Prostate gland (tissue), 2 donors: ENCODE results near the gene SH2D1B. TPM values are rescaled to one million over a fixed set of nuclear protein-coding genes. Genes with fewer than 3 reads are reported as not detected.
"Not testable (repeated sequence)": the region's sequence is repeated elsewhere in the genome, so short reads cannot be mapped to it uniquely, and the experiment has no call there.

Experiments used
- DNase-seq: peaks from one replicate; pipeline ENCODE4 v3.0.0-alpha.2; 2019; ENCODE audit warnings: low spot score
- H3K27ac ChIP-seq, 2 donors: fragments of 200-600 bp; sonication (generic); 2 replicates each; pipeline ENCODE4 v1.5.1; 2017 to 2019
- H3K27me3 ChIP-seq: fragments of 200-600 bp; sonication (generic); replicated peaks from 2 replicates; pipeline ENCODE4 v1.5.1; 2019; ENCODE audit not compliant: insufficient read depth
- H3K36me3 ChIP-seq, 2 donors: fragments of 200-600 bp; sonication (generic); 1 replicate in 1 of 2; 2 replicates in 1 of 2; pipeline versions ENCODE4 v1.5.1 to v1.8.1; 2017 to 2019
- H3K4me1 ChIP-seq: fragments of 200-600 bp; sonication (generic); replicated peaks from 2 replicates; pipeline ENCODE4 v1.5.1; 2019
- H3K4me3 ChIP-seq, 2 donors: fragments of 200-600 bp; sonication (generic); 2 replicates each; pipeline ENCODE4 v1.5.1; 2017 to 2019
- H3K9me3 ChIP-seq: fragments of 200-600 bp; sonication (generic); 2 replicates; pipeline ENCODE4 v1.5.1; 2017
- POLR2A ChIP-seq: fragments of 450-650 bp; IDR thresholded peaks from one replicate; pipeline ENCODE4 v1.6.1; 2016; ENCODE audit warnings: antibody characterized with exemption, mild to moderate bottlenecking
- POLR2AphosphoS5 ChIP-seq: sonication (generic); formaldehyde crosslinking; IDR thresholded peaks from one replicate; pipeline ENCODE4 v1.6.1; 2017; ENCODE audit warnings: antibody characterized with exemption
- WGBS: methylation state at CpG from one replicate; pipeline ENCODE4 v1.1.5; 2018; 5-methylcytosine and 5-hydroxymethylcytosine counted together
- intact Hi-C: fragments of 100-400 bp; cut with DNase I; formaldehyde crosslinking; loops from one replicate; pipeline ENCODE4 v1.14.2; 2022
- total RNA-seq, 2 donors: library from RNA; depleted of rRNA; stranded (reverse); fragments of >200 nt; gene quantifications; one replicate each; pipeline ENCODE4 v1.1.0, GENCODE V29; 2016
- TF ChIP-seq, protein P1 (sequence below), 4 experiments: fragments of 200-600 bp in 2 of 4; fragments of 450-650 bp in 2 of 4; sonication (generic) in 2 of 4; IDR thresholded peaks; 1 replicate in 3 of 4; 2 replicates in 1 of 4; pipeline ENCODE4 v1.5.1; 2016 to 2019; ENCODE audit warnings: antibody characterized with exemption in 4 of 4, mild to moderate bottlenecking in 2 of 4, moderate library complexity in 2 of 4

Gene SH2D1B
- total RNA-seq, 2 donors from 2014 or later, result not detected

DNA sequence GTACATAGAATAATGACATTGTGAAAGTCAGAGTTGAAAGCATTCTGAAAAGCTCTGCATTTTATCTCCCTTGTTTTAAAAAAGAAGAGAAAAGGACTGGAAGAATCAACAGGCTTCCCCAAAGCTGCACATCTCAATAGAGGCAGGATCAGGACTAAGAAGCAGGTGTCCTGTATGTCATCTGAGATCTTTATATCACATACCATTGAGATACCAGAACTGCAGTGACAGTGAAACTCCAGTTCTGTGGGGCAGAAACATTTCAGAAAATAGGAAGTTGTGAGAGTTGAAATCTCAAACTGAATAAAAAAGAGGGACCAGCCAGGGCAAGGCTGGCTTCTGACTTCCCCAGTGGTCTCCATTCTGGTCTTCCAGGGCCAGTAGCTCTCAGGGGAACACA, 33.0 kb upstream of the SH2D1B start:
- H3K4me3 ChIP-seq, result no peak overlapping the region
- no peaks in the 10 kb centered on the region for H3K9me3 ChIP-seq
- no peak overlapping the region for H3K27ac ChIP-seq
- DNase-seq, result no peak
- H3K4me1 ChIP-seq, result no peaks in the 10 kb centered on the region
- no peak for TF ChIP-seq POLR2A
- TF ChIP-seq, protein P1, sequence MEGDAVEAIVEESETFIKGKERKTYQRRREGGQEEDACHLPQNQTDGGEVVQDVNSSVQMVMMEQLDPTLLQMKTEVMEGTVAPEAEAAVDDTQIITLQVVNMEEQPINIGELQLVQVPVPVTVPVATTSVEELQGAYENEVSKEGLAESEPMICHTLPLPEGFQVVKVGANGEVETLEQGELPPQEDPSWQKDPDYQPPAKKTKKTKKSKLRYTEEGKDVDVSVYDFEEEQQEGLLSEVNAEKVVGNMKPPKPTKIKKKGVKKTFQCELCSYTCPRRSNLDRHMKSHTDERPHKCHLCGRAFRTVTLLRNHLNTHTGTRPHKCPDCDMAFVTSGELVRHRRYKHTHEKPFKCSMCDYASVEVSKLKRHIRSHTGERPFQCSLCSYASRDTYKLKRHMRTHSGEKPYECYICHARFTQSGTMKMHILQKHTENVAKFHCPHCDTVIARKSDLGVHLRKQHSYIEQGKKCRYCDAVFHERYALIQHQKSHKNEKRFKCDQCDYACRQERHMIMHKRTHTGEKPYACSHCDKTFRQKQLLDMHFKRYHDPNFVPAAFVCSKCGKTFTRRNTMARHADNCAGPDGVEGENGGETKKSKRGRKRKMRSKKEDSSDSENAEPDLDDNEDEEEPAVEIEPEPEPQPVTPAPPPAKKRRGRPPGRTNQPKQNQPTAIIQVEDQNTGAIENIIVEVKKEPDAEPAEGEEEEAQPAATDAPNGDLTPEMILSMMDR (IDR thresholded peaks at IDR 0.05), result no peak
- no peak for TF ChIP-seq POLR2AphosphoS5
- no peaks in the 10 kb centered on the region for H3K36me3 ChIP-seq
- intact Hi-C loops, result no loop called here
- no peaks in the 10 kb centered on the region for H3K27me3 ChIP-seq

GRCh38 chr1:162432977-162433713, 21.2 kb upstream of the SH2D1B start:
- H3K27ac ChIP-seq, H3K9me3 ChIP-seq, intact Hi-C loops, H3K4me3 ChIP-seq, H3K27me3 ChIP-seq, H3K4me1 ChIP-seq, H3K36me3 ChIP-seq, DNase-seq: not testable (repeated sequence)
- WGBS, result 92% methylated on average over 38 of the region's 47 CpGs

GRCh38 chr1:162430583-162430982, 18.6 kb upstream of the SH2D1B start:
- Histone ChIP-seq H3K27ac (no peak overlapping the region), H3K27me3 (no peaks in the 10 kb centered on the region), H3K4me1 (no peaks in the 10 kb centered on the region), H3K9me3 (no peaks in the 10 kb centered on the region), H3K4me3 (no peak overlapping the region), H3K36me3 (no peaks in the 10 kb centered on the region)
- intact Hi-C loops, result no loop called here
- TF ChIP-seq, protein P1 (IDR thresholded peaks at IDR 0.05), result no peak
- TF ChIP-seq POLR2AphosphoS5, result no peak
- TF ChIP-seq POLR2A, result no peak
- WGBS, result 86% methylated on average over 4 of the region's 4 CpGs
- DNase-seq, result no peak

GRCh38 chr1:162422662-162423375, 10.9 kb upstream of the SH2D1B start:
- H3K27me3 ChIP-seq, result no peaks in the 10 kb centered on the region
- H3K4me1 ChIP-seq, result no peaks in the 10 kb centered on the region
- no peak for DNase-seq
- H3K4me3 ChIP-seq, result no peak overlapping the region
- no peaks in the 10 kb centered on the region for H3K9me3 ChIP-seq
- no peak for TF ChIP-seq POLR2AphosphoS5
- TF ChIP-seq, protein P1 (IDR thresholded peaks at IDR 0.05), result no peak
- no peak for TF ChIP-seq POLR2A
- intact Hi-C loops, result no loop called here
- 83% methylated on average over 10 of the region's 10 CpGs for WGBS
- no peak overlapping the region for H3K27ac ChIP-seq
- H3K36me3 ChIP-seq, result no peaks in the 10 kb centered on the region

DNA sequence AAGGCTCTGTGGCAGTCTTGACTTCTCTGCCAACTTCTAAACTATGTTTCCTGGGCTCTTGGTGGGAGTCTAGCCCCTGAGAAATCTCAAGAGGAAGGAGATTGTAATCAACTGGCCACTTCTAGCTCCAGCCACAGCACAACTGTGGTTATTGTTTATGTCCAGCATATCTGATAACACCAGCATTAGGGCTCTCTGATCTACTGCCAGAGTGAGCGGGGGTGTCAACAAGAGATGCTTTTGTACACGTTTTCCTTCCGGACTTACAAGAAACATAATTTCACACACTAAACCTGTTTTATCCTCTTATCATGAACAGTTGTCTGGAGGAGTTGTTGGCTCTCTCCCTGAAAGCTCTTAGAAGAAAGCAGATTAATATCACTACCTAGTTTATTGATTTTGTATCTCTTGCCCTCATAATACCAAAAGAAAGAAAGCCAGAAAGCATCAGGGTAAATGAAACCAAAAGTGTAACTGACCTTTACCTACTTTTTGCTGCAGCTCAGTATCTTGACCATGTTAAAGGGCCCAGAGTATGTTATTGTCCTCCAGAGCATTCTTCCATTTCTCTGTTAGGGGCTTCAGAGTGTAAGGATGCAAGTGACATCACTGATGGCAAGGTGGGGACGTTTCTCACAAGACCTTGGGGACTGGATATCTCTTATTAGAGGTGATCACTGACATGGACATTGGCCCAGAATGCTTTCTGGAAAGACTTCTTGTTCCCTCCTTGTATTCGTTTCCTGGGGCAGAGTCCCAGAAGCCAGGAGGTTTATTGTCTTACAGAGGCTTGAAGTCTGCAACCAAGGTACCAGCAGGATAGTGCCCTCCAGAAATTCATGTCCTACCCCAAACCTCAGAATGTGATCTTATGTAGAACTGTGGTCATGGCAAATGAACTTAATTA, 9.6 kb upstream of the SH2D1B start:
- no peak overlapping the region for H3K4me3 ChIP-seq
- TF ChIP-seq POLR2A (no peak), POLR2AphosphoS5 (no peak)
- TF ChIP-seq, protein P1 (IDR thresholded peaks at IDR 0.05), result no peak
- 13% methylated on average over 5 of the region's 5 CpGs for WGBS
- no peaks in the 10 kb centered on the region for H3K36me3 ChIP-seq
- intact Hi-C loops, result no loop called here
- H3K27me3 ChIP-seq, result no peaks in the 10 kb centered on the region
- no peaks in the 10 kb centered on the region for H3K4me1 ChIP-seq
- DNase-seq, result no peak
- H3K9me3 ChIP-seq, result no peaks in the 10 kb centered on the region
- H3K27ac ChIP-seq, result no peak overlapping the region
